Common myeloid progenitor, CD34-positive (primary cell): Measurements from ENCODE around the gene BAIAP2.

Experiments used
- CTCF ChIA-PET: fragments of 350-600 bp; sonication (Branson Sonifier 250); formaldehyde crosslinking; loops from one replicate; lab custom pipeline; 2021; ENCODE audit warnings: antibody characterized with exemption; lab: Charles Lee
- POLR2A ChIA-PET: fragments of 350-600 bp; sonication (Branson Sonifier 250); formaldehyde crosslinking; loops from one replicate; lab custom pipeline; 2021; ENCODE audit warnings: antibody characterized with exemption; lab: Charles Lee
- DNase-seq, 3 donors: peaks; one replicate each; pipeline versions ENCODE4 v3.0.0 to v3.0.0-alpha.2; 2013
- H3K27ac ChIP-seq, 2 experiments: 1 replicate in 1 of 2; 2 replicates in 1 of 2; pipeline ENCODE4 v1.7.0; 2013; ENCODE audit warnings: inconsistent platforms in 2 of 2, low read length in 2 of 2, mild to moderate bottlenecking in 2 of 2, low read depth in 1 of 2, moderate library complexity in 1 of 2; ENCODE audit not compliant: severe bottlenecking in 2 of 2, insufficient read depth in 1 of 2, poor library complexity in 1 of 2
- H3K27me3 ChIP-seq, 5 experiments: replicated peaks in 2 of 5; 1 replicate in 3 of 5; 2 replicates in 2 of 5; pipeline versions ENCODE4 v1.6.1 to v1.7.0; 2013; ENCODE audit warnings: low read length in 4 of 5, mild to moderate bottlenecking in 2 of 5, moderate library complexity in 2 of 5, inconsistent platforms in 1 of 5; ENCODE audit not compliant: insufficient read depth in 5 of 5, control insufficient read depth in 4 of 5
- H3K36me3 ChIP-seq, 4 experiments: 1 replicate in 2 of 4; 2 replicates in 2 of 4; pipeline versions ENCODE4 v1.6.1 to v1.7.0; 2013; ENCODE audit warnings: low read length in 3 of 4, control low read depth in 1 of 4, mild to moderate bottlenecking in 1 of 4; ENCODE audit not compliant: control insufficient read depth in 4 of 4, insufficient read depth in 4 of 4
- H3K4me1 ChIP-seq, 4 experiments: 1 replicate in 3 of 4; 2 replicates in 1 of 4; pipeline versions ENCODE4 v1.6.1 to v1.7.1; 2013; ENCODE audit warnings: low read length in 3 of 4, mild to moderate bottlenecking in 3 of 4, control low read depth in 1 of 4, inconsistent platforms in 1 of 4, moderate library complexity in 1 of 4; ENCODE audit not compliant: control insufficient read depth in 4 of 4, insufficient read depth in 4 of 4; ENCODE audit errors: control extremely low read depth in 1 of 4
- H3K4me3 ChIP-seq, 7 experiments: 1 replicate in 4 of 7; 2 replicates in 3 of 7; pipeline versions ENCODE4 v1.5.1 to v1.7.0; 2013; ENCODE audit warnings: mild to moderate bottlenecking in 7 of 7, low read length in 6 of 7, moderate library complexity in 6 of 7, inconsistent platforms in 2 of 7, low read depth in 2 of 7, control low read depth in 1 of 7; ENCODE audit not compliant: insufficient read depth in 4 of 7, control insufficient read depth in 1 of 7; ENCODE audit errors: extremely low read depth in 1 of 7
- H3K9me3 ChIP-seq, 5 experiments: 1 replicate in 4 of 5; 2 replicates in 1 of 5; pipeline versions ENCODE4 v1.6.1 to v1.7.1; 2013; ENCODE audit warnings: low read length in 4 of 5, mild to moderate bottlenecking in 2 of 5, inconsistent platforms in 1 of 5, low read depth in 1 of 5, moderate library complexity in 1 of 5; ENCODE audit not compliant: control insufficient read depth in 4 of 5, insufficient read depth in 2 of 5; ENCODE audit errors: control extremely low read depth in 1 of 5
- WGBS: methylation state at CpG from one replicate; pipeline ENCODE4 v1.1.5; 2013; ENCODE audit not compliant: insufficient coverage; 5-methylcytosine and 5-hydroxymethylcytosine counted together

Gene BAIAP2

DNA sequence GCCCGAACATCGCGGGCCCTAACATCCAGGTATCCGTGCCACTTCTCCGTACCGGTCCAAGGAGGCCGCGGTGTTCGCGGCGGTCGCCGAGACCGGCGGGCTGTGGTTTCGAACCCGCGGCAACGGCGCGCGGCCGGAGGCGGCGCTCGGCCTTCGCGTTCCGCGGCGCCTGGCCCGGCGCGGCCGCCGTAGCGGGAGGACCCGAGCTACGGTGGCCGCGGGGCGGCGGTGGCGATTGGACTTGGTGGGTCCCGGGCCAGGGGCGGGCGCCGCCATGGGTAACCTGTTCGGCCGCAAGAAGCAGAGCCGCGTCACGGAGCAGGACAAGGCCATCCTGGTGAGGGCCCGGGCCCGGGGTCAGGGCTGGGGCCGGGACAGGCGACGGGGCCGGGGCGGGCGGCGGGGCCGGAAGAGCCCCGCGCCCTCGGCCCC lies 43.3 kb upstream of the BAIAP2 start, which contains the start of gene CHMP6:
Gene CHMP6, plus strand, starts transcription at position 197 of the 432 bp plus-strand sequence. Its CDS starts 78 bp downstream, at position 275.
- Histone ChIP-seq H3K36me3 (peaks cover 0 to 20% (median 13%) of the 10 kb centered on the region in 4 experiments), H3K27me3 (no peaks in the 10 kb centered on the region), H3K27ac (peak within 1 kb of the TSS; percentile 68 to 70), H3K4me1 (peaks cover 2 to 52% (median 43%) of the 10 kb centered on the region in 4 experiments), H3K4me3 (peak within 1 kb of the TSS; percentile 75 to 92 (median 84)), H3K9me3 (no peaks in the 10 kb centered on the region)
- 0% methylated on average over 64 of the region's 66 CpGs for WGBS
- POLR2A ChIA-PET, result no interaction called here
- CTCF ChIA-PET, result interaction anchor here (1.0 to 2.2 kb wide), 5 partner anchors 16 to 110 kb away, joined by 3 to 5 read pairs (median 3); no protein-coding TSS in a partner anchor
- DNase-seq, result peak; percentile 77 to 85 (median 84)

DNA sequence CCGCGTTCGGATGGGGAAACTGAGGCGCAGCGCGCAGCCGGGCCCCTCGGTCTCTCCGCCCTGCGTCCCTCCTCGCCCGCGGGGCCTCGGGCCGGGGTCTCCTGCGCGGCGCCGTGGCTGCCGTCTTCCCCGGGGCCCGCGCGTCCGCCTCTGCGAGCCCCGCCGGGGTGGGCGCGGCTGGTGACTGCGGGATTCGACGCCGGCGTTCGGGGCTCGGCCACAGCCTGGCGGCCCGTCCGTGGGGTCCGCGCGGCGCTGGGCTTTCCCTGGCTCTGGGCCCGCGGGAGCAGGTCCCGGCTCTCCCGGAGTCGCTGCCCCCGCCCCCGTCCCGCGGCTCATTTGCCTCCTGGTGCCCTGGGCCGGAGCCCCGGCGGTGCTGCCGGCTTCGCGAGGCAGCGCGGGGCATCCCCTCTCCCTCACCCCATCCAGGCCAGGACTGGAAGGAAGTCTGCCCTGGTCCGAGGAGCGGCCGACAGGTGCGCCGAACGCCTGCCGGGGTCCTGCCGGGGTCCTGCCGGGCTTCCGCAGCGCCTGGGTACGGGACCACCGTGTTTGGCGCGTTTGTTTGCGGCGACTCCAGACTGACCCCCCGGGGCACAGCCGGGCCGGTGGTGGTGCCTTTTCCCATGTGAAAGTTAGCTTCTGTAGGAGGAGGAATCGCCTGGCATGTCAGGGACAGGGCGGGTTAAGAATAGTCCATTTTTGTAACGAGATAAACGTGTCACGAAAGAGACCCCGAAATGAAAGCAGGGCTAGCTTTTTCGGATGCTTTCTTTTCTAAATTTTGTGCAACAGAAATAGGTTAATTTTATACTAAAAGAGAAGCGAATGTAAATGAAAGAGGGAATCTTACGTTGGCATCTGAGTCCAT lies 42.6 kb upstream of the BAIAP2 start:
- Histone ChIP-seq H3K4me1 (peaks cover 2 to 52% (median 38%) of the 10 kb centered on the region in 4 experiments), H3K27me3 (no peaks in the 10 kb centered on the region), H3K9me3 (no peaks in the 10 kb centered on the region), H3K36me3 (peaks cover 0 to 26% (median 16%) of the 10 kb centered on the region in 4 experiments), H3K4me3 (peak overlapping the region; percentile 75 to 92 (median 84)), H3K27ac (peak overlapping the region; percentile 68 to 70)
- ChIA-PET CTCF (interaction anchor here (1.0 to 2.2 kb wide), 4 partner anchors 31 to 110 kb away, joined by 3 to 5 read pairs (median 4); no protein-coding TSS in a partner anchor), POLR2A (interaction anchor here (0.7 kb wide), 1 partner anchor 137 kb away, joined by 3 read pairs; no protein-coding TSS in a partner anchor)
- 4% methylated on average over 65 of the region's 90 CpGs for WGBS
- DNase-seq, result peak in 1 of 3 donors; percentile 16

DNA sequence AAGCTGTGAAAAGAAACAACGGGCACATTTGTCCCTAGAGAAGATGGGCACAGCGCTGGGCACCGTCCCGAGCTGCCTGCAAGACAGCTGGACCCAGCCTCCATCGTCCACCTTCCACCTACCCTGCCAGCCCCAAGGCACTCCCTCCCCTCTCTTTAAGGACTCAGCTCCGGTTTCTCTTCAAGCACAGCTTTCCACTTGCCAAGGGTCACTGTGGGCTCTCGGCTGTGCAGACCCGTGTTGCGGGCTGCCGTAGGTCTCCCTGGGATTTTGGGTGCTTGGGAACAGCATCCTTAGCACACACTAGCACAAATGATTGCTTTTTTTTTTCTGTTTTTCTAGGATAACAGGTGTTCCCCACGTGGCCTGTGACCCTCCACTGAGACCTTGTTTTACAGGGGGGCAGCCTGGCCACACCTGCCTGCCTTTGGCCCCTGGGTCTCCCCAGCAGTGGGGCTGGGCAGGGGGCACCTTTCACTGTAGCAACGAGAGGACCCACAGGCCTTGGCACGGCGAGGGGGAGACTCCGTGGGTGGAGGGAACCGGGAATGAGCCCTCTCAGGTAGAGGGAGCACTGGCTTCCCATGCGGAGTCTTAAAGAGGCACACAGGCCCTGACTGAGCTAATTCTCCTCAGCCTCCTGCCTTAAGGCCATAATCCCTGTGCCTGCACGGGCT lies 41.9 kb upstream of the BAIAP2 start:
- CTCF ChIA-PET, result no interaction called here
- DNase-seq, result no peak
- peaks cover 0 to 34% (median 22%) of the 10 kb centered on the region in 4 experiments for H3K36me3 ChIP-seq
- H3K4me1 ChIP-seq, result peaks cover 2 to 56% (median 34%) of the 10 kb centered on the region in 4 experiments
- 83% methylated on average over 14 of the region's 18 CpGs for WGBS
- H3K27ac ChIP-seq, result peak overlapping the region in 1 of 2 experiments; percentile 68
- no peaks in the 10 kb centered on the region for H3K27me3 ChIP-seq
- POLR2A ChIA-PET, result interaction anchor here (0.7 kb wide), 1 partner anchor 136 kb away, joined by 3 read pairs; no protein-coding TSS in a partner anchor
- H3K9me3 ChIP-seq, result no peaks in the 10 kb centered on the region
- H3K4me3 ChIP-seq, result peak overlapping the region in 6 of 7 experiments; percentile 76 to 92 (median 86)

- Histone ChIP-seq H3K4me1 (peaks cover 2 to 49% (median 24%) of the 10 kb centered on the region in 4 experiments), H3K27ac (no peak overlapping the region), H3K9me3 (no peaks in the 10 kb centered on the region), H3K4me3 (no peak overlapping the region), H3K36me3 (peaks cover 0 to 54% (median 34%) of the 10 kb centered on the region in 4 experiments), H3K27me3 (no peaks in the 10 kb centered on the region)
- POLR2A ChIA-PET, result no interaction called here
- DNase-seq, result no peak
- WGBS, result 99% methylated on average over 8 of the region's 13 CpGs
- CTCF ChIA-PET, result no interaction called here
These were observed 39.8 kb upstream of the BAIAP2 start for GRCh38 chr17:80995131-80995530.

DNA sequence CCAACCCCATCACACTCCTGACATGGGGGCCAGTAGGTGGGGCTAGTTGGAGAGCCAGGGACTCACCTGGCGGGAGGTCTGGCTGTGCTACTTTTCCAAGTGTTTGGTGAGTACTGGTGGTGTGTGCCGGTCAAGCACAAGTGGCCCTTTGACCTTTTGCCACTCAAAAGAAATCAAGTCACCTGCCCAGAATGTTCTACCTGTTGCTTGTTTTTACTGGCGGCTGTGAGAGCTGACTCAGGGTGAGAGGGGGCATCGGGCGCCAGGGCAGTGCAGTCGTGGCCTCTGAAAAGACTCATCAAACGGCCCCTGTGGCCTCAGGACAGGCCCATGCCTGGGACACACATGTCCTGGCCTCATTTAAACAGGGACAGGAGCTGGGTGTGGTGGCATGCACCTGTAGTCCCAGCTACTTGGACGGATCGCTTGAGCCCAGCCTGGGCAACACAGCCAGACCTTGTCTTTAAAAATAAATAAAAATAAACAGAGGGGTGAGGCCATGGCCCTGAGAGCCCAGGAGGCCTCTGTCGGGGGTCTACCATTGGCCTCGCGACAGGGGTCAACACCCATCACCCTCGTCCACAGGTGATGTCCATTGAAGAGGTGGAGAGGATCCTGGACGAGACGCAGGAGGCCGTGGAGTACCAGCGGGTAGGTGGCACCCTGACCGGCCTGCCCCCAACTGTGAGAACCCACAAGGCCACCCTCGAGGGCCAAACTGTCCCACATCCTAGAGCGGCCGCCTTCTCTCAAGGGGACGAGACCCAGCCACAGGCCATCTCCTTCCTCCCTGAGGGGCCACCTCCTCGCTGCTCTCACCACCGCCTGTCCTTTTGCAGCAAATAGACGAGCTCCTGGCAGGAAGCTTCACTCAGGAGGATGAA lies 38.3 kb upstream of the BAIAP2 start:
- Histone ChIP-seq H3K36me3 (peaks cover 0 to 58% (median 36%) of the 10 kb centered on the region in 4 experiments), H3K4me3 (no peak overlapping the region), H3K9me3 (no peaks in the 10 kb centered on the region), H3K27ac (peak overlapping the region in 1 of 2 experiments; percentile 79), H3K4me1 (peaks cover 0 to 49% (median 18%) of the 10 kb centered on the region in 4 experiments), H3K27me3 (no peaks in the 10 kb centered on the region)
- no peak for DNase-seq
- WGBS, result 94% methylated on average over 23 of the region's 25 CpGs
- ChIA-PET POLR2A (no interaction called here), CTCF (no interaction called here)

GRCh38 chr17:80997424-80998117 lies 37.4 kb upstream of the BAIAP2 start:
- no peaks in the 10 kb centered on the region for H3K9me3 ChIP-seq
- H3K27me3 ChIP-seq, result peaks cover 0 to 7% (median 2%) of the 10 kb centered on the region in 5 experiments
- H3K4me3 ChIP-seq, result no peak overlapping the region
- DNase-seq, result peak; percentile 19 to 82 (median 81)
- H3K4me1 ChIP-seq, result peaks cover 0 to 53% (median 20%) of the 10 kb centered on the region in 4 experiments
- ChIA-PET CTCF (no interaction called here), POLR2A (no interaction called here)
- peak overlapping the region; percentile 46 to 79 for H3K27ac ChIP-seq
- 82% methylated on average over 29 of the region's 32 CpGs for WGBS
- H3K36me3 ChIP-seq, result peaks cover 0 to 58% (median 36%) of the 10 kb centered on the region in 4 experiments
